GM06990 (cell line): ENCODE results near the gene SYPL1.

Experiments
- DNase-seq: peaks from one replicate; pipeline ENCODE4 v3.0.0-alpha.2; 2011; ENCODE audit not compliant: insufficient read length; ENCODE audit errors: extremely low read depth
- H3K27me3 ChIP-seq: replicated peaks from 2 replicates; pipeline ENCODE4 v1.6.0; 2011; ENCODE audit warnings: low read length; ENCODE audit not compliant: control insufficient read depth, insufficient read depth
- H3K36me3 ChIP-seq: 2 replicates; pipeline ENCODE4 v1.5.1; 2011; ENCODE audit warnings: low read length; ENCODE audit not compliant: control insufficient read depth, insufficient read depth
- H3K4me3 ChIP-seq: replicated peaks from 2 replicates; pipeline ENCODE4 v1.5.1; 2011; ENCODE audit warnings: low read depth, mild to moderate bottlenecking, control low read depth, low read length
- CTCF ChIP-seq: IDR thresholded peaks from 2 replicates; pipeline ENCODE4 v1.5.1; 2011; ENCODE audit warnings: low read length, control low read depth, mild to moderate bottlenecking, inconsistent platforms; ENCODE audit not compliant: insufficient read depth, poor library complexity, severe bottlenecking

Gene SYPL1

DNA sequence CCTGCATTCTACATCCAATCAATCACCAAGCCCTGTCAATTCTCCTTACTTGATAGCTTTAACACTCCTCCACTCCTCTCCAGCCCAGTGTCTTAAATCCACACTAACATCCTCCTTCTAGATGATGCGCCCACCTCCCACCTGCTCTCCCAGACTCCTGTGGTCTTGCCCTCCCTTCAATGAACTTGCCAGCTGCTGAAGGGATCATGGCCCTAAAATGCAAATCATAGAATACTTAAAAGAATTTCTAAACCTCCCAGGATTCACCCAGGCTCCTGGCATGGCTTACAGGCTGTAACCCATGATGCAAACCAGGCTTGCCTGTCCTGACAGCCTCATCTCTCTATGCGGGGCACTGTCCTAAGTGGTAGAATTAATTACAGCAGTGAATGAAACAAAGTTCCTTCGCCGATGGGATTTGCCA lies 43.6 kb downstream of the SYPL1 start:
- Histone ChIP-seq H3K36me3 (no peaks in the 10 kb centered on the region), H3K4me3 (no peak overlapping the region), H3K27me3 (no peaks in the 10 kb centered on the region)
- TF ChIP-seq CTCF: no peak
- no peak for DNase-seq

GRCh38 chr7:106067678-106068077 lies 44.4 kb downstream of the SYPL1 start:
- no peaks in the 10 kb centered on the region for H3K36me3 ChIP-seq
- TF ChIP-seq CTCF: no peak
- DNase-seq: no peak
- H3K4me3 ChIP-seq: no peak overlapping the region
- no peaks in the 10 kb centered on the region for H3K27me3 ChIP-seq

GRCh38 chr7:106065575-106066500 lies 46.3 kb downstream of the SYPL1 start:
- H3K4me3 ChIP-seq: no peak overlapping the region
- no peaks in the 10 kb centered on the region for H3K27me3 ChIP-seq
- TF ChIP-seq CTCF: no peak
- DNase-seq: no peak
- H3K36me3 ChIP-seq: no peaks in the 10 kb centered on the region

GRCh38 chr7:106064771-106065574 lies 47.1 kb downstream of the SYPL1 start:
- no peak for TF ChIP-seq CTCF
- H3K4me3 ChIP-seq: no peak overlapping the region
- no peak for DNase-seq
- no peaks in the 10 kb centered on the region for H3K36me3 ChIP-seq
- no peaks in the 10 kb centered on the region for H3K27me3 ChIP-seq

- Histone ChIP-seq H3K27me3 (no peaks in the 10 kb centered on the region), H3K4me3 (no peak overlapping the region), H3K36me3 (no peaks in the 10 kb centered on the region)
- TF ChIP-seq CTCF: no peak
- DNase-seq: no peak
Measured at GRCh38 chr7:106064316-106064715, 47.8 kb downstream of the SYPL1 start.
